Vagina (tissue), 2 donors: ENCODE data around the gene TPH2. TPM values are rescaled to one million over a fixed set of nuclear protein-coding genes. Genes with fewer than 3 reads are reported as not detected.

ENCODE experiments used
- DNase-seq, 2 donors: peaks; one replicate each; pipeline ENCODE4 v3.0.0-alpha.2; 2017; ENCODE audit errors: extremely low spot score in 2 of 2
- H3K27ac ChIP-seq: fragments of 200-600 bp; sonication (generic); one replicate; pipeline ENCODE4 v1.5.1; 2019
- H3K27me3 ChIP-seq: fragments of 200-600 bp; sonication (generic); one replicate; pipeline ENCODE4 v1.5.1; 2019
- H3K36me3 ChIP-seq, 2 donors: fragments of 200-600 bp; sonication (generic); one replicate each; pipeline ENCODE4 v1.5.1; 2017 to 2019
- H3K4me1 ChIP-seq: fragments of 200-600 bp; sonication (generic); one replicate; pipeline ENCODE4 v1.5.1; 2019
- H3K4me3 ChIP-seq, 2 donors: fragments of 200-600 bp; sonication (generic); 1 replicate in 1 of 2; 2 replicates in 1 of 2; pipeline ENCODE4 v1.5.1; 2016 to 2019
- H3K9me3 ChIP-seq: fragments of 200-600 bp; sonication (generic); one replicate; pipeline ENCODE4 v1.5.1; 2019
- POLR2A ChIP-seq, 2 donors: fragments of 450-650 bp; IDR thresholded peaks; one replicate each; pipeline ENCODE4 v1.6.1; 2017; ENCODE audit warnings: antibody characterized with exemption in 2 of 2, mild to moderate bottlenecking in 2 of 2, moderate library complexity in 2 of 2
- POLR2AphosphoS5 ChIP-seq, 2 donors: sonication (generic); formaldehyde crosslinking; IDR thresholded peaks; one replicate each; pipeline ENCODE4 v1.9.0; 2017; ENCODE audit warnings: antibody characterized with exemption in 2 of 2, mild to moderate bottlenecking in 2 of 2, low read depth in 1 of 2; ENCODE audit not compliant: insufficient read depth in 1 of 2
- intact Hi-C: fragments of 100-400 bp; cut with DNase I; formaldehyde crosslinking; loops from one replicate; pipeline ENCODE4 v1.15.1; 2023
- total RNA-seq: library from RNA; depleted of rRNA; stranded (reverse); fragments of >200 nt; gene quantifications from one replicate; pipeline ENCODE4 v1.2.3, GENCODE V29; 2016
- TF ChIP-seq, protein P1 (sequence below), 3 experiments: fragments of 450-650 bp in 2 of 3; fragments of 200-600 bp in 1 of 3; sonication (generic) in 1 of 3; IDR thresholded peaks; one replicate each; pipeline ENCODE4 v1.5.1; 2017 to 2019; ENCODE audit warnings: antibody characterized with exemption in 3 of 3, mild to moderate bottlenecking in 2 of 3, moderate library complexity in 2 of 3

TPH2 gene
- total RNA-seq, 1 donor from 2014 or later, result not detected

DNA sequence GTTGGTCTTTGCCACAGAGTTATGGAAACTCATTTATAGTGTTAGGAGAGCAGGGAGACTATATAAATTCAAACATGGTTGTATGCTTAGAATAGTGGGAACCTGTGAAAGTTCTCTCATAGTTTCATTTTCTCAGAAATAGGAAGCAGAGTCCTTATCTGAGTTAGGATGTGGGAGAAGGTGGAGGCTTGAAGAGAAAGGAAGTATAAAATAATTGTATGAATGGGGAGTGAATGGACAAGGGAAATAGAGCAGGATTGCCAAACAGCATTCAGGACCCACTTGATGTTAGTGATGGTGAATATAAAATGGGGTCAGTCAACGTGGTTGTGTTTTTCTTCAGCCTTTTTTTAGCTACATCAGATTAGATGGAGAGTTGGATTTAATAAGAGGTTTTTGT lies 34.0 kb upstream of the TPH2 start:
- Histone ChIP-seq H3K9me3 (no peaks in the 10 kb centered on the region), H3K36me3 (peaks cover 0 to 41% of the 10 kb centered on the region in 2 donors), H3K27me3 (no peaks in the 10 kb centered on the region), H3K4me3 (no peak overlapping the region), H3K4me1 (no peaks in the 10 kb centered on the region), H3K27ac (no peak overlapping the region)
- intact Hi-C loops, result no loop called here
- no peak for DNase-seq
- TF ChIP-seq POLR2A (IDR thresholded peaks at IDR 0.05) (no peak), POLR2AphosphoS5 (IDR thresholded peaks at IDR 0.05; ENCODE audit: insufficient read depth in 1 of 2, low read depth in 1 of 2) (no peak)
- TF ChIP-seq, protein P1, sequence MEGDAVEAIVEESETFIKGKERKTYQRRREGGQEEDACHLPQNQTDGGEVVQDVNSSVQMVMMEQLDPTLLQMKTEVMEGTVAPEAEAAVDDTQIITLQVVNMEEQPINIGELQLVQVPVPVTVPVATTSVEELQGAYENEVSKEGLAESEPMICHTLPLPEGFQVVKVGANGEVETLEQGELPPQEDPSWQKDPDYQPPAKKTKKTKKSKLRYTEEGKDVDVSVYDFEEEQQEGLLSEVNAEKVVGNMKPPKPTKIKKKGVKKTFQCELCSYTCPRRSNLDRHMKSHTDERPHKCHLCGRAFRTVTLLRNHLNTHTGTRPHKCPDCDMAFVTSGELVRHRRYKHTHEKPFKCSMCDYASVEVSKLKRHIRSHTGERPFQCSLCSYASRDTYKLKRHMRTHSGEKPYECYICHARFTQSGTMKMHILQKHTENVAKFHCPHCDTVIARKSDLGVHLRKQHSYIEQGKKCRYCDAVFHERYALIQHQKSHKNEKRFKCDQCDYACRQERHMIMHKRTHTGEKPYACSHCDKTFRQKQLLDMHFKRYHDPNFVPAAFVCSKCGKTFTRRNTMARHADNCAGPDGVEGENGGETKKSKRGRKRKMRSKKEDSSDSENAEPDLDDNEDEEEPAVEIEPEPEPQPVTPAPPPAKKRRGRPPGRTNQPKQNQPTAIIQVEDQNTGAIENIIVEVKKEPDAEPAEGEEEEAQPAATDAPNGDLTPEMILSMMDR (IDR thresholded peaks at IDR 0.05), result no peak

- Histone ChIP-seq H3K36me3 (no peaks in the 10 kb centered on the region), H3K27me3 (no peaks in the 10 kb centered on the region), H3K27ac (no peak overlapping the region), H3K4me1 (no peaks in the 10 kb centered on the region), H3K4me3 (no peak overlapping the region), H3K9me3 (no peaks in the 10 kb centered on the region)
- DNase-seq, result no peak
- TF ChIP-seq POLR2A (IDR thresholded peaks at IDR 0.05) (no peak), POLR2AphosphoS5 (IDR thresholded peaks at IDR 0.05; ENCODE audit: insufficient read depth in 1 of 2, low read depth in 1 of 2) (no peak)
- TF ChIP-seq, protein P1 (IDR thresholded peaks at IDR 0.05), result no peak
- intact Hi-C loops, result no loop called here
These were observed 3.1 kb upstream of the TPH2 start for GRCh38 chr12:71935594-71935993.

DNA sequence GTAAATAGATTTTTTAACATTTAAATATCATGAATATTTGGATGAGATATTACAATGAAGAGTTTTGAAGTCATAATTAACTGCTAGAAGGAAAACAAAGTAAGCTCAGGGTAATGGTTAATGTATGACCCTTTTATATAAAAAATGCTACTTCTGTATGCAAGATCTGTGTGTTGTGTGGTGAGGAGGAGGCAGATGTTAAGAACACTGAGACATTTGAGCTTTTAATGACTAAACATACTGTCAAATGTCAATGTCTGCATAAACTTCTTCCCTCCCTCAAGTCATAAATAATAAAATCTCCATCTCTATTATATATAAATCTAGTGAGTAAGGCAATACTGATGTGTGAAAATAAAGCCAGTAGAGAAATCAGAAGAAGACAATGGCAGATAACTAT lies 1.4 kb downstream of the TPH2 start:
- H3K9me3 ChIP-seq, result no peaks in the 10 kb centered on the region
- no peak for DNase-seq
- no peak overlapping the region for H3K27ac ChIP-seq
- H3K36me3 ChIP-seq, result no peaks in the 10 kb centered on the region
- TF ChIP-seq POLR2AphosphoS5 (IDR thresholded peaks at IDR 0.05; ENCODE audit: insufficient read depth in 1 of 2, low read depth in 1 of 2), result no peak
- TF ChIP-seq, protein P1 (IDR thresholded peaks at IDR 0.05), result no peak
- TF ChIP-seq POLR2A (IDR thresholded peaks at IDR 0.05), result no peak
- no peaks in the 10 kb centered on the region for H3K27me3 ChIP-seq
- intact Hi-C loops, result no loop called here
- no peak overlapping the region for H3K4me3 ChIP-seq
- no peaks in the 10 kb centered on the region for H3K4me1 ChIP-seq

- Histone ChIP-seq H3K4me1 (no peaks in the 10 kb centered on the region), H3K9me3 (no peaks in the 10 kb centered on the region), H3K36me3 (no peaks in the 10 kb centered on the region), H3K4me3 (no peak overlapping the region), H3K27me3 (no peaks in the 10 kb centered on the region), H3K27ac (no peak overlapping the region)
- intact Hi-C loops, result no loop called here
- TF ChIP-seq, protein P1 (IDR thresholded peaks at IDR 0.05), result no peak
- TF ChIP-seq POLR2A (IDR thresholded peaks at IDR 0.05), result no peak
- no peak for TF ChIP-seq POLR2AphosphoS5 (IDR thresholded peaks at IDR 0.05; ENCODE audit: insufficient read depth in 1 of 2, low read depth in 1 of 2)
- no peak for DNase-seq
These were observed 2.5 kb downstream of the TPH2 start for GRCh38 chr12:71941174-71941573.

- intact Hi-C loops, result no loop called here
- Histone ChIP-seq H3K4me3 (no peak overlapping the region), H3K27ac (no peak overlapping the region), H3K27me3 (no peaks in the 10 kb centered on the region), H3K4me1 (no peaks in the 10 kb centered on the region), H3K36me3 (no peaks in the 10 kb centered on the region), H3K9me3 (no peaks in the 10 kb centered on the region)
- DNase-seq, result no peak
- TF ChIP-seq POLR2A (IDR thresholded peaks at IDR 0.05) (no peak), POLR2AphosphoS5 (IDR thresholded peaks at IDR 0.05; ENCODE audit: insufficient read depth in 1 of 2, low read depth in 1 of 2) (no peak)
- TF ChIP-seq, protein P1 (IDR thresholded peaks at IDR 0.05), result no peak
These were observed 3.6 kb downstream of the TPH2 start for GRCh38 chr12:71942259-71942658.
